MM.1S (cell line): Measurements from ENCODE around the gene LBHD2.

ENCODE experiments used
- EZH2 ChIP-seq: fragments of 300-600 bp; sonication (generic); optimal IDR thresholded peaks from 2 replicates; pipeline ENCODE3; 2017; ENCODE audit warnings: low read depth, mild to moderate bottlenecking, antibody characterized with exemption, low read length, mixed read lengths
- TF ChIP-seq, protein P1 (sequence below): fragments of 300-600 bp; sonication (generic); IDR thresholded peaks from 2 replicates; pipeline ENCODE4 v1.5.1; 2016; ENCODE audit warnings: antibody characterized with exemption, low read length, mixed read lengths

- TF ChIP-seq, protein P1, sequence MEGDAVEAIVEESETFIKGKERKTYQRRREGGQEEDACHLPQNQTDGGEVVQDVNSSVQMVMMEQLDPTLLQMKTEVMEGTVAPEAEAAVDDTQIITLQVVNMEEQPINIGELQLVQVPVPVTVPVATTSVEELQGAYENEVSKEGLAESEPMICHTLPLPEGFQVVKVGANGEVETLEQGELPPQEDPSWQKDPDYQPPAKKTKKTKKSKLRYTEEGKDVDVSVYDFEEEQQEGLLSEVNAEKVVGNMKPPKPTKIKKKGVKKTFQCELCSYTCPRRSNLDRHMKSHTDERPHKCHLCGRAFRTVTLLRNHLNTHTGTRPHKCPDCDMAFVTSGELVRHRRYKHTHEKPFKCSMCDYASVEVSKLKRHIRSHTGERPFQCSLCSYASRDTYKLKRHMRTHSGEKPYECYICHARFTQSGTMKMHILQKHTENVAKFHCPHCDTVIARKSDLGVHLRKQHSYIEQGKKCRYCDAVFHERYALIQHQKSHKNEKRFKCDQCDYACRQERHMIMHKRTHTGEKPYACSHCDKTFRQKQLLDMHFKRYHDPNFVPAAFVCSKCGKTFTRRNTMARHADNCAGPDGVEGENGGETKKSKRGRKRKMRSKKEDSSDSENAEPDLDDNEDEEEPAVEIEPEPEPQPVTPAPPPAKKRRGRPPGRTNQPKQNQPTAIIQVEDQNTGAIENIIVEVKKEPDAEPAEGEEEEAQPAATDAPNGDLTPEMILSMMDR = no peak
- TF ChIP-seq EZH2 = no peak
Measured at GRCh38 chr14:103127861-103128598, 44.0 kb downstream of the LBHD2 start.
